NT2/D1 (cell line): ENCODE data around the gene PNPLA3.

Source experiments
- YY1 ChIP-seq: IDR thresholded peaks from 2 replicates; pipeline ENCODE4 v1.6.1; 2011; ENCODE audit not compliant: insufficient read length, insufficient read depth
- ZNF274 ChIP-seq: IDR thresholded peaks from 2 replicates; pipeline ENCODE4 v1.6.1; 2011; ENCODE audit warnings: mild to moderate bottlenecking, low read depth, low read length

DNA sequence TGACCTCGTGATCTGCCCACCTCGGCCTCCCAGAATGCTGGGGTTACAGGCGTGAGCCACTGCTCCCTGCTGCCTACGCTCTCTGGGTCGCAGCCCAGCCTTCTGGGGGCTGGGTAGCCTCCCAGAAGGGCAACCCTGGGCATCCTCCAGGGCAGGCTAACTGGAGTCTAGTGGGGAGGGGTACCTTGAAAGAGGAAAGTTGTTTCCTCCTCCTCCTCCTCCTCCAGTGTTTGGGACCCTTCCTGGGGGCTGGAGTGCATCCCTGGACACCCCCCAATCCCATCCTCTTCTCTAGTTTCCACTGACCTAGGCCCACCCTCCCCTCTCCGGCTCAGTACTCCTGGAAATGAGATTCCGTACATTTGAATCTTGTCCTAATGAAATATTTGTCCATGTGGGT, 1.3 kb downstream of the PNPLA3 start:
- TF ChIP-seq ZNF274 (no peak), YY1 (no peak)
